Measurements from ENCODE around the gene ANKRD6.

ANKRD6 gene

DNA sequence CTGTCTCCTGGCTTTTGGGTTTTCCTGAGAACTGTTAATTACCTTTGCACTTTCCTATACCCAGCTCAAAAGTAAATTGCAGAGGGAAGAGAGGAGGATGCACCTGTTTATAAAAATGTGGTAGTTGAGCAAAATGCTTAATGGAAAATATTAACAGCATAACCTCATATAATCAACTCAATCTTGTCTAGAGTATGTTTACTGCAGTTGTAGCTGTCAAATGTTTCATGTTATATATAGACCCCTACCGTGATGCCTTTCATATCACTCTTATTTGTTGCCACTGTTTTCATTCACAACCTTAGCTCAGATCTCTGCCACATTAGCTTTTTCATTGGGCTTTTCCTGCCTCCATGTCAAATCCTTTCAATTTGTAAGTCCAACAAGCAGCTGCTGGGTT is 36.0 kb downstream of the ANKRD6 start:
- H3K4me3 ChIP-seq (ENCODE audit: low read length in 2 of 2) = no peak overlapping the region
- H3K27me3 ChIP-seq (ENCODE audit: control insufficient read depth in 1 of 2, insufficient read depth in 2 of 2, low read length in 2 of 2) = no peaks in the 10 kb centered on the region
- H3K4me1 ChIP-seq (ENCODE audit: control insufficient read depth, insufficient read depth, low read length) = no peaks in the 10 kb centered on the region
- H3K9ac ChIP-seq (ENCODE audit: low read length in 2 of 2) = no peak overlapping the region
- H3K9me3 ChIP-seq (ENCODE audit: control insufficient read depth in 2 of 2, low read length in 2 of 2) = no peaks in the 10 kb centered on the region
- no peaks in the 10 kb centered on the region for H3K36me3 ChIP-seq (ENCODE audit: control insufficient read depth in 2 of 2, insufficient read depth in 2 of 2, low read length in 2 of 2)
- no peak overlapping the region for H3K27ac ChIP-seq (ENCODE audit: low read length)

DNA sequence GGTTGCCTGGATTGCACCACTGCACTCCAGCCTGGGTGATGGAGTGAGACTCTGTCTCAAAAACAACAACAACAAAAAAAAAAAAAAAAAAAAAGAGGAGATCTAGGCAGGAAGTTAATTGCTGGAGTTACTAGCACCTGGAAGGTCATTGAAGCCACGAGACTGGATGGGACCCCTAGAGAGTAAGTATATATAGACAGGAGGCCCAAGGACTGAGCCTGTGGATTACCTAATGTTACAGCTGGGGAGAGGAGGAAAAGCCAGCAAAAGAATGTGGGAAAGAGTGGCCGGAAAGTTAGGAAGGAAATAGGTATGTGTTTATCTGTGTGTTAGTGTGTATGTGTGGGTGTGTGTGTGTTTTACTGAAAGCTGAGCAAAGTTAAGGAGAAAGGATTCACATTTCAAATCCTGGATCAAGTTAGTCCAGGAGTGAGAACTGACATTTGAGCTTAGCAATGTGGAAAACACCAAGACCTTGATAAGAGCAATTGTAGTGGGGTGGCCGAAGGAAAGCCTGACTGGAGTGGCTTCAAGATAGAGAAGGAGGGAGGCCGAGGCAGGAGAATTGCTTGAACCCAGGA is 38.4 kb downstream of the ANKRD6 start:
- Histone ChIP-seq H3K4me3 (ENCODE audit: low read length in 2 of 2) (no peak overlapping the region), H3K9ac (ENCODE audit: low read length in 2 of 2) (no peak overlapping the region), H3K4me1 (ENCODE audit: control insufficient read depth, insufficient read depth, low read length) (no peaks in the 10 kb centered on the region), H3K9me3 (ENCODE audit: control insufficient read depth in 2 of 2, low read length in 2 of 2) (no peaks in the 10 kb centered on the region), H3K36me3 (ENCODE audit: control insufficient read depth in 2 of 2, insufficient read depth in 2 of 2, low read length in 2 of 2) (no peaks in the 10 kb centered on the region), H3K27me3 (ENCODE audit: control insufficient read depth in 1 of 2, insufficient read depth in 2 of 2, low read length in 2 of 2) (no peaks in the 10 kb centered on the region), H3K27ac (ENCODE audit: low read length) (no peak overlapping the region)

DNA sequence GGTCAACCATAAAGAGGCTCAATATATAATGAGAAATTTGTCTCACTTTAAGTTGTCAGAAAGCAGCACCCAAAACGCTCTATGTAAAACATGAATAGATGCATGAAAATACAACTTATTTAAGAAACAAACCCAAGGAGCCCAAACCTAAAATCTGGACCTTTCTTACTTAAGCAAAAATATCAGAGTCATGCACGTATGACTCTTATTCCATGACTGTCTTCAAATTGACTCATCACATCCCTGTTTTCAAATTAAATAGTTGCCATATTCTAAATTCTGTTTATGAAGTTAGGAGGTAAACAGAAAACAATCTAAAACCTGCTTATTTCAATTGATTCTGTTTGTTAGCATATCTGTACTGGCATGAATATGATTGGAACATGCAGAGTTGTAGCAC is 42.1 kb downstream of the ANKRD6 start:
- H3K4me1 ChIP-seq (ENCODE audit: control insufficient read depth, insufficient read depth, low read length) = no peaks in the 10 kb centered on the region
- no peak overlapping the region for H3K4me3 ChIP-seq (ENCODE audit: low read length in 2 of 2)
- no peaks in the 10 kb centered on the region for H3K9me3 ChIP-seq (ENCODE audit: control insufficient read depth in 2 of 2, low read length in 2 of 2)
- no peaks in the 10 kb centered on the region for H3K27me3 ChIP-seq (ENCODE audit: control insufficient read depth in 1 of 2, insufficient read depth in 2 of 2, low read length in 2 of 2)
- no peak overlapping the region for H3K27ac ChIP-seq (ENCODE audit: low read length)
- no peaks in the 10 kb centered on the region for H3K36me3 ChIP-seq (ENCODE audit: control insufficient read depth in 2 of 2, insufficient read depth in 2 of 2, low read length in 2 of 2)
- no peak overlapping the region for H3K9ac ChIP-seq (ENCODE audit: low read length in 2 of 2)

DNA sequence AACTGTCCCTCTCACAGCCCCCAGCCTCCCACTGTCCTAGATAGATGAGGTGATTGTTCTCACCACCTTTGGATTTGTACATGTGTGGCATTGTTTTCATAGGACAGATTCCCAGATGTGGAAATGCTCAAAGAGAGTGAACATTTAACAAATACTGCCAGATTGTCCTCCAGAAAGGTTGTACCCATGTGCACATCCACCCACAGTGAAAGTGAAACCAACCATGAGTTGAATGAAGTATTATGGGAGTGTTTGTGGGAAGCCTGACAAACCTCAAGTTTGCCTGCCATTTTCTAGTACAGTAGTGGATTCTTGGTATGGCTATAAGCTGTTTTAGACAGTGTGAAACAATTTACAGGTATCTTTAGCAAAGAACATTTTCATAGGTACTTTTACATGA is 42.7 kb downstream of the ANKRD6 start:
- H3K4me1 ChIP-seq (ENCODE audit: control insufficient read depth, insufficient read depth, low read length) = no peaks in the 10 kb centered on the region
- H3K9ac ChIP-seq (ENCODE audit: low read length in 2 of 2) = no peak overlapping the region
- H3K9me3 ChIP-seq (ENCODE audit: control insufficient read depth in 2 of 2, low read length in 2 of 2) = no peaks in the 10 kb centered on the region
- no peak overlapping the region for H3K27ac ChIP-seq (ENCODE audit: low read length)
- H3K36me3 ChIP-seq (ENCODE audit: control insufficient read depth in 2 of 2, insufficient read depth in 2 of 2, low read length in 2 of 2) = no peaks in the 10 kb centered on the region
- peak overlapping the region; percentile 5 to 16 for H3K4me3 ChIP-seq (ENCODE audit: low read length in 2 of 2)
- no peaks in the 10 kb centered on the region for H3K27me3 ChIP-seq (ENCODE audit: control insufficient read depth in 1 of 2, insufficient read depth in 2 of 2, low read length in 2 of 2)

DNA sequence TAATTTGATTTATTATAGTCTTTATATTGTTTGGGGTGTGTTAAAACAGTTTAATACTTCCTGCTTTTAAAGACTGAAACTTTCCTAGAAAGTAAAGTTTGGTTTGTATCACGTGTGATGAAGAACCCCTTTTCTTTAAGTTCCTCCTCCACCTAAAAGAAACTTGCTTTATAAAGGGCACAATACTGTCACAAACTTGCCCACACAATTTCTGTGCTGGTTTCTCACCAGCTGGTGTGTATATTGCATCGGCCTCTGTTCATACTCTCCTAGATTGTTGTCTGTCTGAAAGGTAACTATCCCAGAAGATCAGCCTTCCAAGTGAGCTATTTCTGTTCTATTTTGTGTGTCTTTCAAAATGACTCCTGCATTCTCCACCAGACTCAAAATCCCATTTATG is 46.9 kb downstream of the ANKRD6 start:
- H3K36me3 ChIP-seq (ENCODE audit: control insufficient read depth in 2 of 2, insufficient read depth in 2 of 2, low read length in 2 of 2) = no peaks in the 10 kb centered on the region
- H3K27ac ChIP-seq (ENCODE audit: low read length) = no peak overlapping the region
- no peak overlapping the region for H3K4me3 ChIP-seq (ENCODE audit: low read length in 2 of 2)
- H3K4me1 ChIP-seq (ENCODE audit: control insufficient read depth, insufficient read depth, low read length) = peaks cover 11% of the 10 kb centered on the region
- H3K9ac ChIP-seq (ENCODE audit: low read length in 2 of 2) = no peak overlapping the region
- no peaks in the 10 kb centered on the region for H3K27me3 ChIP-seq (ENCODE audit: control insufficient read depth in 1 of 2, insufficient read depth in 2 of 2, low read length in 2 of 2)
- H3K9me3 ChIP-seq (ENCODE audit: control insufficient read depth in 2 of 2, low read length in 2 of 2) = no peaks in the 10 kb centered on the region

GRCh38 chr6:89481695-89482094 is 48.7 kb downstream of the ANKRD6 start:
- Histone ChIP-seq H3K36me3 (ENCODE audit: control insufficient read depth in 2 of 2, insufficient read depth in 2 of 2, low read length in 2 of 2) (no peaks in the 10 kb centered on the region), H3K27ac (ENCODE audit: low read length) (no peak overlapping the region), H3K4me1 (ENCODE audit: control insufficient read depth, insufficient read depth, low read length) (peaks cover 11% of the 10 kb centered on the region), H3K4me3 (ENCODE audit: low read length in 2 of 2) (no peak overlapping the region), H3K9me3 (ENCODE audit: control insufficient read depth in 2 of 2, low read length in 2 of 2) (no peaks in the 10 kb centered on the region), H3K27me3 (ENCODE audit: control insufficient read depth in 1 of 2, insufficient read depth in 2 of 2, low read length in 2 of 2) (no peaks in the 10 kb centered on the region), H3K9ac (ENCODE audit: low read length in 2 of 2) (no peak overlapping the region)

GRCh38 chr6:89482126-89482525 is 49.2 kb downstream of the ANKRD6 start:
- no peaks in the 10 kb centered on the region for H3K9me3 ChIP-seq (ENCODE audit: control insufficient read depth in 2 of 2, low read length in 2 of 2)
- no peak overlapping the region for H3K9ac ChIP-seq (ENCODE audit: low read length in 2 of 2)
- no peaks in the 10 kb centered on the region for H3K27me3 ChIP-seq (ENCODE audit: control insufficient read depth in 1 of 2, insufficient read depth in 2 of 2, low read length in 2 of 2)
- H3K27ac ChIP-seq (ENCODE audit: low read length) = no peak overlapping the region
- no peak overlapping the region for H3K4me3 ChIP-seq (ENCODE audit: low read length in 2 of 2)
- H3K4me1 ChIP-seq (ENCODE audit: control insufficient read depth, insufficient read depth, low read length) = peaks cover 11% of the 10 kb centered on the region
- H3K36me3 ChIP-seq (ENCODE audit: control insufficient read depth in 2 of 2, insufficient read depth in 2 of 2, low read length in 2 of 2) = no peaks in the 10 kb centered on the region

DNA sequence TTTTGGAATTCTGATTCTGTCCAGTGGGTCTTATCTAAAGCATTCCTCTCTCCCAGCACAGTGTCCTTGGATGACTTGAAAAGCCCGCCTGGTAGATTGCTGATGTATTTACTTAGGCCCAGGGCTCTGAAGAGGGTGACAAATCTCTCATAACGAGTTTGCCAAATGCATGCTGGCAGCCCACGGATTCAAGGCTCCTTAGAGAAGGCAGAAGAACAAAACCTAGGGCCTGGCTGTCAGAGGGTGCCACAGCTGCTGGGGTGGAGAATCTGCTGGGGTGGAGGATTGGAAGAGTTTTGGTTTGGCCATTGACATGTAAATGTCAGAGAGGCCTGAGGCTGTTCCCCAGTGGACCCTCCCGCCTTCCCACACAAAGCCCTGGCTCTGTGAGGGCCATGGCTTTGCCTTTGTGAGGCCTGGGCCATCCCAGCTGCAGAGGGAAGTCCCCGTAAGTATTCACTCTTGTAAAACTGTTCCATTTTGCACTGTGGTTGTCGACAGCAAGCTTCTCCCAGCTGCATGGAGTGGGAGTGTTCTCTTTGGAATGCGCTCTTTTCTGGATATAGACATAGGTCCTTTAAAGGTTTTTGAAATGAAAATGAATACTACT is 50.3 kb downstream of the ANKRD6 start:
- H3K4me1 ChIP-seq (ENCODE audit: control insufficient read depth, insufficient read depth, low read length) = peaks cover 11% of the 10 kb centered on the region
- H3K4me3 ChIP-seq (ENCODE audit: low read length in 2 of 2) = no peak overlapping the region
- no peaks in the 10 kb centered on the region for H3K9me3 ChIP-seq (ENCODE audit: control insufficient read depth in 2 of 2, low read length in 2 of 2)
- no peaks in the 10 kb centered on the region for H3K36me3 ChIP-seq (ENCODE audit: control insufficient read depth in 2 of 2, insufficient read depth in 2 of 2, low read length in 2 of 2)
- no peak overlapping the region for H3K9ac ChIP-seq (ENCODE audit: low read length in 2 of 2)
- peak overlapping the region; percentile 24 for H3K27ac ChIP-seq (ENCODE audit: low read length)
- H3K27me3 ChIP-seq (ENCODE audit: control insufficient read depth in 1 of 2, insufficient read depth in 2 of 2, low read length in 2 of 2) = no peaks in the 10 kb centered on the region

GRCh38 chr6:89485320-89485719 is 52.4 kb downstream of the ANKRD6 start:
- Histone ChIP-seq H3K36me3 (ENCODE audit: control insufficient read depth in 2 of 2, insufficient read depth in 2 of 2, low read length in 2 of 2) (no peaks in the 10 kb centered on the region), H3K4me3 (ENCODE audit: low read length in 2 of 2) (no peak overlapping the region), H3K9me3 (ENCODE audit: control insufficient read depth in 2 of 2, low read length in 2 of 2) (no peaks in the 10 kb centered on the region), H3K4me1 (ENCODE audit: control insufficient read depth, insufficient read depth, low read length) (peaks cover 11% of the 10 kb centered on the region), H3K27me3 (ENCODE audit: control insufficient read depth in 1 of 2, insufficient read depth in 2 of 2, low read length in 2 of 2) (no peaks in the 10 kb centered on the region), H3K9ac (ENCODE audit: low read length in 2 of 2) (no peak overlapping the region), H3K27ac (ENCODE audit: low read length) (no peak overlapping the region)

GRCh38 chr6:89487864-89488263 is 54.9 kb downstream of the ANKRD6 start:
- Histone ChIP-seq H3K27ac (ENCODE audit: low read length) (no peak overlapping the region), H3K36me3 (ENCODE audit: control insufficient read depth in 2 of 2, insufficient read depth in 2 of 2, low read length in 2 of 2) (no peaks in the 10 kb centered on the region), H3K9me3 (ENCODE audit: control insufficient read depth in 2 of 2, low read length in 2 of 2) (no peaks in the 10 kb centered on the region), H3K4me3 (ENCODE audit: low read length in 2 of 2) (no peak overlapping the region), H3K4me1 (ENCODE audit: control insufficient read depth, insufficient read depth, low read length) (peaks cover 8% of the 10 kb centered on the region), H3K9ac (ENCODE audit: low read length in 2 of 2) (no peak overlapping the region), H3K27me3 (ENCODE audit: control insufficient read depth in 1 of 2, insufficient read depth in 2 of 2, low read length in 2 of 2) (no peaks in the 10 kb centered on the region)

- no peaks in the 10 kb centered on the region for H3K27me3 ChIP-seq (ENCODE audit: control insufficient read depth in 1 of 2, insufficient read depth in 2 of 2, low read length in 2 of 2)
- no peak overlapping the region for H3K4me3 ChIP-seq (ENCODE audit: low read length in 2 of 2)
- H3K27ac ChIP-seq (ENCODE audit: low read length) = no peak overlapping the region
- no peak overlapping the region for H3K9ac ChIP-seq (ENCODE audit: low read length in 2 of 2)
- H3K4me1 ChIP-seq (ENCODE audit: control insufficient read depth, insufficient read depth, low read length) = peaks cover 2% of the 10 kb centered on the region
- no peaks in the 10 kb centered on the region for H3K36me3 ChIP-seq (ENCODE audit: control insufficient read depth in 2 of 2, insufficient read depth in 2 of 2, low read length in 2 of 2)
- H3K9me3 ChIP-seq (ENCODE audit: control insufficient read depth in 2 of 2, low read length in 2 of 2) = no peaks in the 10 kb centered on the region
Measured at GRCh38 chr6:89488438-89488837, 55.5 kb downstream of the ANKRD6 start.
